HG03066 (cell line): ENCODE data around the gene SPSB1.

ENCODE experiments used
- ATAC-seq: cut with Tn5 transposase; IDR thresholded peaks from one replicate; pipeline ENCODE4 v1.9.1; 2021; ENCODE audit warnings: low read depth; ENCODE audit not compliant: unreplicated experiment

Gene SPSB1

DNA sequence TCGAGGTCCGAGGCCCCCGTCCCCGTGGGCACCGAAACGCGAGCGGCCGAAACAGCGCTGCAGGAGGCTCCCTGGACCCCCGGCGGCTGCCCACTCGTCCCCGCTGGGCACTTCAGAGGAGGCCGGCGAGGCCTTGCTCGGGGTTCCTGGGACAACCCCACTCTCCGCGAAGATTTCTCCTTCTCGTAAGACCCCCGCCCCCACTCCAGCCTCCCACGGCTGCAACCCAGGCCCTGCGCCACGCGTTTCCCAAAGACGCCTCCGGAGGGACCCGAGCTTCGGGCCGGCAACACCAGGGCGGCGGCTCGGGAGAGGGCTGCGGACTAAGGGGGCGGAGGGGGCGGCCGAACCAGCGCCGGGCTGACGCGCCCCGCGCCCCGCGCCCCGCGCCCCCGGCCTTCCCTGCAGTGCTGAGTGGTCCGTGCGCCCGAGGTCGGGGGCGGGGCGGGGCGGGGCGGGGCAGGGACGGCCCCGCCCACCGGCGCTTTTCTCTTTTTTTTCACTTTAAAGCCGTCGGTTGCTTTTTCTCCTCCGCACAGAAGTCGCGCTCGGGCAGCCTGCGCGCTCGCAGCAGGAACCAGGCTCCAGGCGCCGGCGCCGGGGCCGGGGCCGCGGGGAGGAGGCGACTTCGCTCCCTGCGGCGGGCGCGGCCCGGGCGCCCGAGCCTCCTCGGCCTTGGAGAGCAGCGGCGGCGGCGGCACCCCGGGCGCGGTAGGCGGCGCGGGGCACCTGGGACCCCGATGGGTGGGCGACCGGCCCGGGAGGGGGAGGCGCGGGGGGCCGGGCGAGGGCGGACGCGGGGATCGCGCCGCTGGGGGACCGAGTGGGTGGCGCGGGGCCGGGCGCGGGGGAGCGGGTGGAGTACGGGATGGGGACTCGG is at the start of gene SPSB1:
Gene SPSB1, plus strand, starts transcription at position 534 of the 880 bp plus-strand sequence. CDS start 62,998 bp downstream, outside the sequence.
- no peak for ATAC-seq

DNA sequence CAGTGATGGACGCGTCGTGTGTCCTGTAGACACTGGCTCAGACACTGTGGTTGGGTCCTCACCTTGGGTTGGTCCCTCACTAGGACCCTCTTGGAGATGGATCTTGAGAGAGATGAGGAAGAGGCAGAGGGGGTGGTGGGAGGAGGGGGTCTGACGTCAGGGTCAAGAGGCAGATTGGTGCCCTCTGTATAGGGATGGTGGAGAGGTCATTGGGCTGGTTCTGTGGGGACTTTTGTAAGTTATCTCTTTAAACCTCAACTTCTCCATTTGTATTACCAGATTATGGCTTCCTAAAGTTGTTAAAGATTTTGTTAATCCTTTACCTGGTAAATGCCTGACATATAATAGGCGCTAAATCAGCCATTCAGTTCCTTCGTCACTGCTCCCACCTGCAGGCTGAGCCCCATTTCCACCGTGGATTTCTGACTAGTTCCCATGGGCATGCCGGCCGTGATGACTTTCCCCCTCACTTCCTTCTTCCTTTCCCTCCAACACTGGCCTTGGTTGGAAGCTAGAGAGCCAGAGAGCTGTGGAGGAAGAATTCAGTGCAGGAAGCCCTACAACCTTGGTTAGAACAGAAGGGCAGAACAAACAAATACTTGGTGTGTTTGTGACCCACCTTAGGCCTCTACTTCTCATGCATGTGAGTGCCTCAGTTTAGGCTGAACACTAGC is 49.5 kb upstream of the SPSB1 start:
- ATAC-seq = no peak

DNA sequence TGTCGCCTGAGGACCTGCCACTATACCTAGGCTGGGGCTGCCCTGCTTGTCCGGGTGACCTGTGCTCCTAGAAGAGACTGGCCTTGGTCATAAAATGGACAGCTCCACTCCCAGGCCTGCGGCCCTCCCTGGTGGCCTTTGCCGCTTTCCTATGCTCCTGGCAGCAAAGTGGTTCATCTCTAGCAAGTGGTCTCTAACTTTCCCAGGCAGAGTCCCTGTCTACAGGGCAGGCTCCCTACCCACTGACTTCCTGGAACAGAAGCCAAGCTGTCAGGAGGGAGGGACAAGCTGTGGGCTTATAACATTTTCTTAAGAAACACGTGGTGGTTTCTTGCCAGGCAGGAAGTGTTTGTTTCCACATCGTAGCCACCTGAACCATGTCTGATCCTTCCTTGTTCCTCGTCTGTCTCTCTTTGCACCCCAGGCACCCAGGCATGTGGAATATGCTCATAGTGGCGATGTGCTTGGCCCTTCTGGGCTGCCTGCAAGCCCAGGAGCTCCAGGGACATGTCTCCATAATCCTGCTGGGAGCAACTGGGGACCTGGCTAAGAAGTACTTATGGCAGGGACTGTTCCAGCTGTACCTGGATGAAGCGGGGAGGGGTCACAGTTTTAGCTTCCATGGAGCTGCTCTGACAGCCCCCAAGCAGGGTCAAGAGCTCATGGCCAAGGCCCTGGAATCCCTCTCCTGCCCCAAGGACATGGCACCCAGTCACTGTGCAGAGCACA is 48.0 kb upstream of the SPSB1 start:
- no peak for ATAC-seq

DNA sequence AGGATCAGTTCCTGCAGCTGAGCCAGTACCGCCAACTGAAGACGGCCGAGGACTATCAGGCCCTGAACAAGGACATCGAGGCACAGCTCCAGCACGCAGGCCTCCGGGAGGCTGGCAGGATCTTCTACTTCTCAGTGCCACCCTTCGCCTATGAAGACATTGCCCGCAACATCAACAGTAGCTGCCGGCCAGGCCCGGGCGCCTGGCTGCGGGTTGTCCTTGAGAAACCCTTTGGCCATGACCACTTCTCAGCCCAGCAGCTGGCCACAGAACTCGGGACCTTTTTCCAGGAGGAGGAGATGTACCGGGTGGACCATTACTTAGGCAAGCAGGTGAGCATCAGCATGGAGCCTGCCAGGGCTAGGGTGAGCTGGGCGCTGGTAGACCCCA is 47.5 kb upstream of the SPSB1 start:
- no peak for ATAC-seq

DNA sequence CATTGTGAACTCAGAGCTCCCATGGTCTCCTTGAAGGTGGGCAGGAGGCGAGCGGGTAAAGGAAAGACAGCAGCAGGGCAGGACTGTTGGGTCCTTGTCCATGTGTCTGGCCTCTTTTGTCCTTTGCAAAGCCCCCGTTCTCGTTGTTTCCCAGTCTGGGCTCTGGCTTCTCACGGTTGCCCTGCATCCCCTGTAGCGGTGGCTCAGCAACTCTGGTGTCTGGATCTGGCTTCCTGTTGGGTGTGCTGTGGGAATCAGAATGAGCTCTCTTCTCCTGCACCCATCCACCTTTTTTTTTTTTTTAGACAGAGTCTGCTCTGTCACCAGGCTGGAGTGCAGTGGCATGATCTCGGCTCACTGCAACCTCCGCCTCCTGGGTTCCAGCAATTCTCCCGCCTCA is 47.0 kb upstream of the SPSB1 start:
- ATAC-seq = no peak

DNA sequence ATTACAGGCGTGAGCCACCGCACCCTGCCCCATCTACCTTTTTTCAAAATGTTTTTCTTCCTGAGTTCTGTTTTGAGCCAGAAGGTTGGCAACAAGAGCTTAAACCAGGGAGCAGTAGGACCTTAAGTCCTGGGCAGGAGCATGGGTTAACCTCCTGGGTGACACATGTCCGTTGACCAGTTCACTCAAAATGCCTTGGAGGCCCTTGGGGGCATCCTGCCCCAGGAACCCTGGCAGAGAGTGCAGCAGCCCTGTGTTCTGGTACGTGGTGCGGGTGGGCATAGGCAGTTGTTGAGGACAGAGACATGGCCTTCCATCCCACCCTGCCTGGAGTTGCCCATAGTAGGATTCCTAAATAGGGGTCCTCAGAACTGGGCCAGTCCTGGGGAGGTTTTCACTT is 46.5 kb upstream of the SPSB1 start:
- ATAC-seq = no peak

DNA sequence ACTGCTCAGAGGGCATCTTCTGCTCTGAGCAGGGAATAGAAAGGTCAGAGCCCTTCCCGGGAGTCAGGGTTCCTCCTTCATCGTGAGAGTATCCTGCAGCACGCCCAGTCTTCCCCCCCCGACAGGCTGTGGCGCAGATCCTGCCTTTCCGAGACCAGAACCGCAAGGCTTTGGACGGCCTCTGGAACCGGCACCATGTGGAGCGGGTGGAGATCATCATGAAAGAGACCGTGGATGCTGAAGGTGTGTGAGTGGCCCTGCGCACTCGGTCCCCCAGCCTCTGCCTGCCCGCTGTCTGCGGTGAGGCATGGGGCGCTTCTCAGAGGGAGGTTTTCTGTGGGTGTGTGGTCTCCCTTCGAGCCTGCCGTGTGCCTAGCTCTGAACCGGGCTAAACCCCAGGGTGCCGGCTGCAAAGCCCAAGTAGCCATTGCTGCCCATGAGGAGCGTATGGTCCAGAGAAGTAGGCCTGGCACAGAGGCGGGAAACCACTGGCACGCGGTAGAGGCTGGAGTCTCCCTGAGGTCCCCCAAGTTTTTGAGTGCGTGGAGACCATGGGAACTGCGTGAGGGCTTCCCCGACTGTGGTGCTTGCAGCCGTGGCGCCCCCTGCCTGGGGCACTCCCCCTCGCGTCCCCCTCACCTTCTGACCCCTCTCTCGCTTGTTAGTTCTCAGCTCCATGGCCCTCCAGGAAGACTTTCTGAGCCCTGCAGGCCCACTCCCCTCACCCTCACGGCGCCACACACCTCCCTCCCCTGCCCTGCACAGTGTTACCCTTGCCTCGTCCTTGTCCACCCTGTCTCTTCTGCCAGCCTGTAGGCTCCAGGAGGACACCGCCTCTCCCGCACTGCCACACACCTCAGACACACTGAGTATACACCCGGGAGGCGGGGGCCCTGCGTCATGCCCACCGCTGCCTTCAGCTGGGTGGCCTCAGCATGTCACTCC is 45.6 kb upstream of the SPSB1 start:
- no peak for ATAC-seq

DNA sequence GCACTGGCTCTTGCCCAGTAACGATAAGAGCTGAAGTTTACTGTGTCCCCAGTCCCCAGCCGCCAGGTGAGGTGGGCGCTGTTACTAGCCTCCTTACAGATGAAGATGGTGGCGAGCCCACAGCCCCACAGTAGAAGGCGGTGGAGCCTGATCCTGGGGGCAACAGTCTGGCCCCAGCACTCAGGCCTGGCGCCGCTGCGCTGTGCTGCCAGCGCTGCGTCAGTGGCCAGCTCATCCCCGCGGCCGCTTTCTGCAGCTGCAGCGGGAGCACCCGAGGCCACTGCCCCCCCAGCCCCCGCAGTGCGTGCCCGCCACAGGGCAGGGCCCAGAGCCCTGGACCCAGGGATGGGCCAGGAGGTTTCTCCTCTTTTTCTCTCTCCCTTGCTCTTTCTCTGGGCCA is 44.8 kb upstream of the SPSB1 start:
- ATAC-seq = no peak

DNA sequence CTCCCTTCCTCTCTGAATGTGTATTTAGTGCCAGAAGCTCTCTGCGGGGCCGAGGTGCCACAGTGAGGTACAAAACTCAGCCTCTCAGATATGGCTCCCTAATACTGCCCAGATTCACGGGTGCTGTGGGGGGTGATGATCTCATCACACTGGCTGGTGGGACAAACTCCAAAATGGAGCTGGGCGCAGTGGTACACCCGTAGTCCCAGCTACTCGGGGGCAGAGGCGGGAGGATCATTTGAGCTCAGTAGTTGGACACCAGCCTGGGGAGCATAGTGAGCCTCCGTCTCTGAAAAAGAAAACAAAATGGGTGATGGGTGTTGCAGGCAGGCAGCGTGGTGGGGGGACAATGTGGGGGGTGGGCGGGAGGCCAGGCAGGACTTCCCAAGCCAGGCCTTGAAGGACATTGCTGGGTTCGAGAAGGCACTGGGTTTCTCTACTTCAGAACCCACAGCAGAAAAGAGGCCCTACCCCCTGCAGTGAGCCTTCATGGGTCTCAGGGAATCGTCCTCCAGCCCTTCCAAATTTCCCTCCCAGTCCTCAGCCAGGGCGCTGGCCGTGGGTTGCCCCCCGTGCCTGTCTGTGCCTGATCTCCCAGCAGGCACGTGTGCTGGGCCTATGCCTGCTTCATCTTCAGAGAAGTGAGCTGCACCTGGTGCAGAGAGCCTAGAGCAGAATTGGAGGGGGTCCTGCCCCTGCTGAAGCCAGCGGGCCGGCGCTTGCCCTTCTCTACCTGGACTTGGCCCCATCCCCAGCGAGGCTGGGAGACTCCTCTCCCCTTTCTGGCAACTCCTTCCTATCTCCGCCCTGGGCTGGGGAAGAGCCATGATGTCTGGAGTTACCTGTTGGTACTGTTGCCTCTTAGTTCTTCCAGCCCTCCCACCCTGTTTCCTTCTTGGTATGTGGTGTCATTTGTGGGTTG is 44.1 kb upstream of the SPSB1 start:
- no peak for ATAC-seq

DNA sequence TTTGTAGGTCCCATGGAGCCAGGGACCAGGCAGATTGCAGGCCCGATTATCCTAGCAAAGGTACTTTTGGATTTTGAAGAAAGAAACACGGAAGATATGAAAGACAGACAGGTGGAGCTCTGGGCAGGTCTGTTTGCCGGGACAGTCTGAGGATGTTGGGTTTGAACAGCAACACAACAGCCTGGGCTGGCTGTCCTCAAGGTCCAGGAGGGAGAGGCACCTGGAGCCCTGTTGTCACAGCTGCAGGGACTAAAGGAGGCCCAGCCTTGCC is 43.5 kb upstream of the SPSB1 start:
- no peak for ATAC-seq

DNA sequence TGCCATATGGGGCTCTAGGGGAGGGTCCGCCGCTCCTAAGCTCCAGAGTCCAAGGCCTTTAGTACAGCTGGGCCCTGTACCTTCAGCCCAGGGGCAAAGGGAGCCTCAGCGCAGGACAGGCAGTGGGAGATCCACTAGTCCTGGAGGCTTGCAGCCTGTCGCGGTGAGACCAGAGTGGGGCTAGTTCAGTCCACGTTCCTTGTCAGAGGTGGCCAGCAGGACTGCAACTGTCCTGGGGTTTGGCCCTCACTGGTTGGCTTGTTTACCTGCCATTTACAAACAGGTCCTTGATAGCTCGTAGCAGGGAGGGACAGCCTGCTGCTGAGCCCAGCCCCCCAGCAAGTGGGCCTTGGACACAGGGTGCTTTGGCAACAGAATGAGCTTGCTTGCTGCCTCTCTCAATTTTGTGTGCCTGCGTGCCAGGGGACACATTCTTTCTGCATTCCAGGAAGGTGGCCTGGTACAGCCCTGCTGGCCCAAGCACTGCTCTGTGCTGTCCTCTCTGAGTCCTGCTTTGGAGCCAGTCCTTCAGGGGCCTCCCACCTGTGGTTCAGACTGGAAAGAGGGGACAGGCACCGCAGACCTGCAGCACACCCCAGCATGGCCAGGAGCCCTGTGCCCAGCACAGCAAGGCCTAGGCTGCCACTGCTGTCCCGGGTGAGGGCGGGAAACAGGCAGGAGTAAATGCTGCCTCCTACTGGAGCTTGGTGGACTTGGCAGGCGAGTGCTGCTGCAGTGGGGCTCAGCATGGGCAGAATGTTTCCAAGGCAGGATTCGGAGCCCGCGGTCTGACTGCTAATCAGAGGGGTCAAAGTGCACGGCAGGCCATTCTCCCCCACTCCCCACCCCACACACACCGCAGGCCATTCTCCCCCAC is 42.9 kb upstream of the SPSB1 start:
- ATAC-seq = no peak

DNA sequence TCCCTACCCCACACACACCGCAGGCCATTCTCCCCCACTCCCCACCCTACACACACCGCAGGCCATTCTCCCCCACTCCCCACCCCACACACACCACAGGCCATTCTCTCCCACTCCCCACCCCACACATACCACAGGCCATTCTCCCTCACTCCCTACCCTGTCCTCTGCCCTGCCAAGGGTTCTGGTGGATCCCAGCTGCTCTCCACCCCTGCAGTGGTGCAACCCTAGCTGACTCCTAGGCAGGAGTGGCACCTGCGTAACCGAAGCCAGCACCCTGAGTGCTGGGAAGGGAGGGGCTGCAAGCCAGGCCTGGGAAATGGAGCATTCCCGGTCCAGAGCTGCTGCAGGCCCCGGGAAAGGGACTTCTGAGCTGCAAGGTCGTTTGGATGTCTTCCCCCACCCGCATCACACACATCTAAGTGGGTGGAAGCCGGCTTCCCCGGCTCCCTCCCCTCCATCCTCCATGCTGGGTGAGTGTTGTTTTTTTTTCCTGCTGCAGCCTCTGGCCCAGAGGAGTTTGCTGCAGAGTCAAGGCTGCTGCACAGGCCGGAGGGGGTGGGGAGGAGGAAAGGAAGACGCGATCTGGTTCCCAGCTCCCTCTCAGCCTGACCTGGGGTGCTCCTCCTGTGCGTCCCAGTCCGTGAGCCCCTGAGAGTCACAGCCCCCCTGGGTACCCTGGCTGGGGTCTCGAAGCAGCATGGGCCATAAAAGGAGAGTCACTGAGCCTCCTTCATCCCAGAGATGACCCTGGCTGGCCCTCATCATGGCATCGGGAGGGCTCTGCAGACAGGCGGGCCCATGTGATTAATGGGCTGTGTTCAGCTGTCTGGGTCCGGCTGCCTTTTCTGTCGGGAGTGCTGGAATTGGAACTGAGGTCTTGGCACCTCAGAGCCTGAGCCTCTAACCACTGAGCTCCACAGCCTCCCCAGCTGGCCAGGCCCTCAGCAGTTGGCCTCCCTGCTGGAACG is 42.0 kb upstream of the SPSB1 start:
- ATAC-seq = no peak

DNA sequence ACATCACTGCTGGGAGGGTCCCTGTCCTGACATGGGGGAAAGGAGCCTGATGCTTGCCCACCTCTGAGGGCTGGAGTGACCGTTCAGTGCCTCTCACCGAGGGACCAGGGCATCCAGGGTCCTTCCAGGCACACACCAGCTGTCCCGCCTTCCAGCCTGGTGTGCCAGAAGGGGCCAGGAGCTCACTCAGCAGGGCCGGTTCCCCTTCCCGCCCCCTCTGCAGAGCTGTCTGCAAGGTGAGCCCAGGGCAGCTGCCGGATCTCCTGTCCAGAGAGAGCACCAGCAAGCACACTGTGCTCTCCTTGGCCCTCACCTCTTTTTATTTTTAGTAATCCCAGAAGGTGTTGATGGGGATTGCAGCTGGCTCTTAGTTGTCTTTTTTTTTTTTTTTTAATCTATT is 41.2 kb upstream of the SPSB1 start:
- ATAC-seq = no peak

DNA sequence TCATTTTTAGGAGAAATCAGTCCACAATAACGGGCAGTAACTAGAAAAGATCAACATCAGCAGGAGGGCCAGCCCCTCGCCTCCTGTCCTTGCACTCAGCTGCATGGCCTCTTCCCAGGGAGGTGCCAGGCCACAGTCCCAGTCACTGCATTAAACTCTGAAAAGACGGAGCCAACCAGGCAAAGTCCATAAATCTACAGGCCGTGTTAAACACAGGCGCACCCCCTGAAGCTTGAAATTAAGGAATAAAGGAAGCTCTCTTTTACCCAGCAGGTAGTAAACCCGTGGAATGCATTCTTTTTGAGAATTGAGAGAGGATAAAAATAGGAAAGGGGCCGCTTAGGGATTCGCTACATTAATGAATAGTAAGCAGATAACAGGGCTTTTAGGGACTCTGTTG is 39.7 kb upstream of the SPSB1 start:
- no peak for ATAC-seq

DNA sequence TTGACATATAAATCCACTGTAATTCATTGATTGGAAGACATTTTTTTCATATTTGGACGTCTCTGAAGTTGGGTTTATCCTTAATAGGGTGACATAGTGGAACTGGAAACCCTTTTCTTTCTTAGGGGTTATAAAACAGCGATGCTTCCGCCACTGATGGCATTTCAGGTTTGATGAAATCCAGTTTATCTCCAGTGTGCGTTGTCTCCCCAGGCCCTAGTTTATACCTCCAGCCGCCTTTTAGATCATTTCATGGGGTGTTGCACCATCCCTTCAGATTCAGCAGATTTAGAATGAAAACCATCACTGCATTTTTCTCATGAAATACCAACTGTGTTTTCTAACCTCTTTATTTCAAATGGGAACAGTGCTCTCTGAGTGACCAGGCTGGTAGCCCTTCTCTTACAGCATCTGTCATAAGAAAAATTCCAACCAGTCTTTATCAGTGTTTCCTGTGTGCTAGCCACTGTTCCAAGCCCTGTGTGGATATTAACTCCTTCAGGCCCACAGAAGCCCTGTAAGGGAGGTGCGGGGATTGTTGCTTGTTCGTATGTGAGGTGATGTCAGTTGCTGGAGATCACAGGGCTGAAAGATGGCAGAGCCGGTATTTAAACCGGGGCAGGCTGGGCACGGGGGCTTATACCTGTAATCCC is 39.1 kb upstream of the SPSB1 start:
- no peak for ATAC-seq

DNA sequence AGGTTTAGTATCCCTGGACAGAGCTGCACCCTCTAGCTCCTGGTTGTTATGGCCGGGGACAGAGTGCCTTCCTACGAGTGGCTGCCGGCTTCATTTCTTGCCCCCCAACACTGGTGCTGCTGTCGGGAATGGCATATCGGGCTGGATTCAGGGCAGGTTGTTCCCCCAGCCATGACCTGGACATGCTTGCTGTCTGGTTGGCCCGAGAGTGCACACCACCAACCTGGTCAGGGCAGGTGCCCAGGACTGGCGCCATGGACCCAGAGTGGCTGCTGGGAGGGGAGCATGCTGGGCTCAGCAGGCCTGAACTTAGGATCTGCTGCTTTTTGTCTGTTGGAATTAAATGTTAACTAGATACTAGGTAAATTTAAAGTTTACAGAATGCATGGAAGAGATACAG is 36.4 kb upstream of the SPSB1 start:
- no peak for ATAC-seq

DNA sequence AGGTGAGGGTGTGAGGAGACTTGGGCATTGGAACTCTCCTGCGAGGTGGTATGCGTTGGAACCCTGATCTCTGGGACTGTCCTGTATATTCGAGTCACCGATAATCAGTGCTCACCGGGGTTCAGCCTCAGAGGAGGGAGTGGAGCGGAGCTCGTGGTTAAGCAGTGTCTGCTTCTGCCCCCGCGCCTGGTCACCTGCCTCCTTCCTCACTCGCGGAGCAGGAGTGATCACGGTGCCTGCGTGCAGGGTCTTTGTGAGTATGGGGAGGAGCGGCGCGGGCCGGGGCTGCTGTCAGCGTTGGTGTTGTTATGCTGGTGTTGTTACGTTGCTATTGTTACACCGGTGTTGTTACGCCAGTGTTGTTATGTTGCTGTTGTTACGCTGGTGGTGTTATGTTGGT is 34.8 kb upstream of the SPSB1 start:
- no peak for ATAC-seq
